Measurements from ENCODE around the gene COMMD4. TPM values are rescaled to one million over a fixed set of nuclear protein-coding genes. Genes with fewer than 3 reads are reported as not detected.

COMMD4 gene
- total RNA-seq, 1 experiment from 2014 or later, result 109 TPM

GRCh38 chr15:75357976-75358673 is 22.3 kb downstream of the COMMD4 start:
- TF ChIP-seq CTCF (IDR thresholded peaks at IDR 0.05; ENCODE audit: unreplicated experiment), result no peak
- H3K9me3 Mint-ChIP-seq (ENCODE audit: low read depth, unreplicated experiment), result no peaks in the 10 kb centered on the region
- DNase-seq, result no peak
- BruUV-seq (replicated peaks), result no TSS peak
- H3K27me3 Mint-ChIP-seq (ENCODE audit: unreplicated experiment), result no peaks in the 10 kb centered on the region
- H3K27ac Mint-ChIP-seq (ENCODE audit: unreplicated experiment), result no peak overlapping the region
- CTCF ChIA-PET, result interaction anchor here (1.0 kb wide), 1 partner anchor 10 kb away, joined by 4 read pairs; no protein-coding TSS in a partner anchor
- H3K4me1 Mint-ChIP-seq (ENCODE audit: low read depth, unreplicated experiment), result no peaks in the 10 kb centered on the region
- intact Hi-C loops (cut with micrococcal nuclease; ENCODE audit: unreplicated experiment), result no loop called here
- no peak overlapping the region for H3K4me3 Mint-ChIP-seq (ENCODE audit: low read depth, unreplicated experiment)
- peaks cover 57% of the 10 kb centered on the region for H3K36me3 Mint-ChIP-seq (ENCODE audit: insufficient read depth, unreplicated experiment)

- TF ChIP-seq CTCF (IDR thresholded peaks at IDR 0.05; ENCODE audit: unreplicated experiment), result no peak
- Mint-ChIP-seq H3K4me3 (ENCODE audit: low read depth, unreplicated experiment) (no peak overlapping the region), H3K36me3 (ENCODE audit: insufficient read depth, unreplicated experiment) (peaks cover 50% of the 10 kb centered on the region), H3K4me1 (ENCODE audit: low read depth, unreplicated experiment) (no peaks in the 10 kb centered on the region), H3K9me3 (ENCODE audit: low read depth, unreplicated experiment) (no peaks in the 10 kb centered on the region), H3K27ac (ENCODE audit: unreplicated experiment) (no peak overlapping the region), H3K27me3 (ENCODE audit: unreplicated experiment) (no peaks in the 10 kb centered on the region)
- intact Hi-C loops (cut with micrococcal nuclease; ENCODE audit: unreplicated experiment), result no loop called here
- CTCF ChIA-PET, result no interaction called here
- DNase-seq, result no peak
- BruUV-seq (replicated peaks), result no TSS peak
Observed at GRCh38 chr15:75358771-75359536, 23.1 kb downstream of the COMMD4 start.

GRCh38 chr15:75359537-75360250 is 23.8 kb downstream of the COMMD4 start:
- Mint-ChIP-seq H3K27ac (ENCODE audit: unreplicated experiment) (no peak overlapping the region), H3K9me3 (ENCODE audit: low read depth, unreplicated experiment) (no peaks in the 10 kb centered on the region), H3K4me1 (ENCODE audit: low read depth, unreplicated experiment) (no peaks in the 10 kb centered on the region), H3K4me3 (ENCODE audit: low read depth, unreplicated experiment) (no peak overlapping the region), H3K36me3 (ENCODE audit: insufficient read depth, unreplicated experiment) (peaks cover 51% of the 10 kb centered on the region), H3K27me3 (ENCODE audit: unreplicated experiment) (no peaks in the 10 kb centered on the region)
- no TSS peak for BruUV-seq (replicated peaks)
- TF ChIP-seq CTCF (IDR thresholded peaks at IDR 0.05; ENCODE audit: unreplicated experiment), result no peak
- DNase-seq, result no peak
- CTCF ChIA-PET, result no interaction called here
- intact Hi-C loops (cut with micrococcal nuclease; ENCODE audit: unreplicated experiment), result loop anchor here (10.0 kb wide), 1 partner anchor 285 kb away; the partner anchor contains the start of genes IMP3 and SNX33

- intact Hi-C loops (cut with micrococcal nuclease; ENCODE audit: unreplicated experiment), result loop anchor here (10.0 kb wide), 1 partner anchor 284 kb away; the partner anchor contains the start of genes IMP3 and SNX33
- Mint-ChIP-seq H3K27ac (ENCODE audit: unreplicated experiment) (no peak overlapping the region), H3K36me3 (ENCODE audit: insufficient read depth, unreplicated experiment) (peaks cover 45% of the 10 kb centered on the region), H3K4me1 (ENCODE audit: low read depth, unreplicated experiment) (no peaks in the 10 kb centered on the region), H3K27me3 (ENCODE audit: unreplicated experiment) (no peaks in the 10 kb centered on the region), H3K4me3 (ENCODE audit: low read depth, unreplicated experiment) (no peak overlapping the region), H3K9me3 (ENCODE audit: low read depth, unreplicated experiment) (no peaks in the 10 kb centered on the region)
- CTCF ChIA-PET, result no interaction called here
- BruUV-seq (replicated peaks), result no TSS peak
- no peak for TF ChIP-seq CTCF (IDR thresholded peaks at IDR 0.05; ENCODE audit: unreplicated experiment)
- no peak for DNase-seq
Observed at GRCh38 chr15:75360391-75360790, 24.5 kb downstream of the COMMD4 start.
